HL-60 (cell line): ENCODE measurements around the gene ERC2.

ENCODE experiments used
- CTCF ChIP-seq: IDR thresholded peaks from one replicate; pipeline ENCODE4 v1.5.1; 2011; ENCODE audit warnings: low read length, control low read depth, inconsistent platforms; ENCODE audit not compliant: insufficient read depth
- GABPA ChIP-seq: IDR thresholded peaks from 2 replicates; pipeline ENCODE4 v1.6.1; 2012; ENCODE audit warnings: low read depth
- POLR2AphosphoS5 ChIP-seq: IDR thresholded peaks from 2 replicates; pipeline ENCODE4 v1.6.1; 2012; ENCODE audit warnings: low read depth
- SPI1 ChIP-seq: IDR thresholded peaks from 2 replicates; pipeline ENCODE4 v1.6.1; 2012; ENCODE audit warnings: low read depth, mild to moderate bottlenecking, borderline replicate concordance
- TF ChIP-seq, protein P1 (sequence below): IDR thresholded peaks from 2 replicates; pipeline ENCODE4 v1.6.1; 2012; ENCODE audit warnings: low read depth; ENCODE audit not compliant: insufficient replicate concordance

DNA sequence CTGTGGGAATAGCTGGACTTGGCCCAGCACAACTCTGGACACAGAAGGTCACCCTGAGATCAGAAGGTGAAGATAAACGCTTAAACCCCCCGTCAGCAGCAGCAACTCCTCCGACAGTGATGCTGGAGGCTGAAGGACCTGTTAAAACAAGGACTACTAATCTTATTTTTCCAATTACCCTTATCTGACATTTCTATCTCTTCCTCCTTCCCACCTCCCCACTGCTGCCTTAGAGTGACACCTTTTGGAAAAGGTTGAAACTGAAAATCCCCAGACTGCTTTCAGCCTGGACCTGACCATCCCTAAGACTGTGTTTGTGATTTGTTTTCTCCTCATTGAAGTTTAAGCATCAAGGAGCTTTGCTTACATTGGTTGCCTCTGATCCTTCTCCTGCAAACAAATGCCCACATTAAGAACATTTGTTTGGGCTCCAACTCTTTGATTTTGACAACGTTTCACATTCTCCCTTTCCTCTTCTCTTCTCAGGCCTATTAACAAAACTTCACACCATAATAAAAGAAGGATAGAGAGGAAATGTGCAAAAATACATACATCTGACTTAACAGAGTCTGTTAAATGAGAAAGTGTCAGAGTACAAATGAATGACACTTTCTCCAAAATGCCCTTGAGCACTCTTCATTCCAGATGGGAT is 570.6 kb downstream of the ERC2 start:
- TF ChIP-seq CTCF (no peak), POLR2AphosphoS5 (no peak), GABPA (no peak), SPI1 (no peak)
- TF ChIP-seq, protein P1, sequence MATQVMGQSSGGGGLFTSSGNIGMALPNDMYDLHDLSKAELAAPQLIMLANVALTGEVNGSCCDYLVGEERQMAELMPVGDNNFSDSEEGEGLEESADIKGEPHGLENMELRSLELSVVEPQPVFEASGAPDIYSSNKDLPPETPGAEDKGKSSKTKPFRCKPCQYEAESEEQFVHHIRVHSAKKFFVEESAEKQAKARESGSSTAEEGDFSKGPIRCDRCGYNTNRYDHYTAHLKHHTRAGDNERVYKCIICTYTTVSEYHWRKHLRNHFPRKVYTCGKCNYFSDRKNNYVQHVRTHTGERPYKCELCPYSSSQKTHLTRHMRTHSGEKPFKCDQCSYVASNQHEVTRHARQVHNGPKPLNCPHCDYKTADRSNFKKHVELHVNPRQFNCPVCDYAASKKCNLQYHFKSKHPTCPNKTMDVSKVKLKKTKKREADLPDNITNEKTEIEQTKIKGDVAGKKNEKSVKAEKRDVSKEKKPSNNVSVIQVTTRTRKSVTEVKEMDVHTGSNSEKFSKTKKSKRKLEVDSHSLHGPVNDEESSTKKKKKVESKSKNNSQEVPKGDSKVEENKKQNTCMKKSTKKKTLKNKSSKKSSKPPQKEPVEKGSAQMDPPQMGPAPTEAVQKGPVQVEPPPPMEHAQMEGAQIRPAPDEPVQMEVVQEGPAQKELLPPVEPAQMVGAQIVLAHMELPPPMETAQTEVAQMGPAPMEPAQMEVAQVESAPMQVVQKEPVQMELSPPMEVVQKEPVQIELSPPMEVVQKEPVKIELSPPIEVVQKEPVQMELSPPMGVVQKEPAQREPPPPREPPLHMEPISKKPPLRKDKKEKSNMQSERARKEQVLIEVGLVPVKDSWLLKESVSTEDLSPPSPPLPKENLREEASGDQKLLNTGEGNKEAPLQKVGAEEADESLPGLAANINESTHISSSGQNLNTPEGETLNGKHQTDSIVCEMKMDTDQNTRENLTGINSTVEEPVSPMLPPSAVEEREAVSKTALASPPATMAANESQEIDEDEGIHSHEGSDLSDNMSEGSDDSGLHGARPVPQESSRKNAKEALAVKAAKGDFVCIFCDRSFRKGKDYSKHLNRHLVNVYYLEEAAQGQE: no peak
